ENCODE results near the gene ATP2B3. TPM values are rescaled to one million over a fixed set of nuclear protein-coding genes. Genes with fewer than 3 reads are reported as not detected.

The ATP2B3 gene
- total RNA-seq, 1 donor from 2014 or later, result not detected

DNA sequence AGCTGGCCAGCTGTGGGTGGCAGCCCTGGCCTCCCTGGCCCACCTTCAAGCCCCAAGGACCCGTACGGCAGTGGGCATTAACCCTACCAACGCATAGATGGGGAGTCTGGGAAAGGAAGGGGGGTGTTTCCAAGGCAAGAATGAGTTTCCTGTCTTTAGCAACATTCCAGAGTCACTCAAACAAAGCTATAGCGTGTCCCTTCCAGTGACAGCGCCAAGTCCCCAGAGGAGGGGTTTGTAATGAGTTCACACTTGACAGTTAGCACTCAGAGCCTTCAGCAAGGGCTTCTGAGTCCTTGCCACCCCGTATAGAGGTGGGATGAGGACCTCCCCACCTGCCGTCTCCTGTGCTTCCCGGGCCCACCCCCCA is 20.9 kb upstream of the ATP2B3 start:
- ChIA-PET CTCF (no interaction called here), POLR2A (no interaction called here)
- Mint-ChIP-seq H3K9me3 (no peaks in the 10 kb centered on the region), H3K4me3 (no peak overlapping the region), H3K27me3 (no peaks in the 10 kb centered on the region), H3K4me1 (no peaks in the 10 kb centered on the region), H3K36me3 (ENCODE audit: low read depth) (no peaks in the 10 kb centered on the region), H3K27ac (no peak overlapping the region)
- DNase-seq, result no peak
- intact Hi-C loops (cut with micrococcal nuclease), result no loop called here
- TF ChIP-seq, protein P1, sequence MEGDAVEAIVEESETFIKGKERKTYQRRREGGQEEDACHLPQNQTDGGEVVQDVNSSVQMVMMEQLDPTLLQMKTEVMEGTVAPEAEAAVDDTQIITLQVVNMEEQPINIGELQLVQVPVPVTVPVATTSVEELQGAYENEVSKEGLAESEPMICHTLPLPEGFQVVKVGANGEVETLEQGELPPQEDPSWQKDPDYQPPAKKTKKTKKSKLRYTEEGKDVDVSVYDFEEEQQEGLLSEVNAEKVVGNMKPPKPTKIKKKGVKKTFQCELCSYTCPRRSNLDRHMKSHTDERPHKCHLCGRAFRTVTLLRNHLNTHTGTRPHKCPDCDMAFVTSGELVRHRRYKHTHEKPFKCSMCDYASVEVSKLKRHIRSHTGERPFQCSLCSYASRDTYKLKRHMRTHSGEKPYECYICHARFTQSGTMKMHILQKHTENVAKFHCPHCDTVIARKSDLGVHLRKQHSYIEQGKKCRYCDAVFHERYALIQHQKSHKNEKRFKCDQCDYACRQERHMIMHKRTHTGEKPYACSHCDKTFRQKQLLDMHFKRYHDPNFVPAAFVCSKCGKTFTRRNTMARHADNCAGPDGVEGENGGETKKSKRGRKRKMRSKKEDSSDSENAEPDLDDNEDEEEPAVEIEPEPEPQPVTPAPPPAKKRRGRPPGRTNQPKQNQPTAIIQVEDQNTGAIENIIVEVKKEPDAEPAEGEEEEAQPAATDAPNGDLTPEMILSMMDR (IDR thresholded peaks at IDR 0.05), result no peak
- no peak for ATAC-seq (ENCODE audit: low read depth)

DNA sequence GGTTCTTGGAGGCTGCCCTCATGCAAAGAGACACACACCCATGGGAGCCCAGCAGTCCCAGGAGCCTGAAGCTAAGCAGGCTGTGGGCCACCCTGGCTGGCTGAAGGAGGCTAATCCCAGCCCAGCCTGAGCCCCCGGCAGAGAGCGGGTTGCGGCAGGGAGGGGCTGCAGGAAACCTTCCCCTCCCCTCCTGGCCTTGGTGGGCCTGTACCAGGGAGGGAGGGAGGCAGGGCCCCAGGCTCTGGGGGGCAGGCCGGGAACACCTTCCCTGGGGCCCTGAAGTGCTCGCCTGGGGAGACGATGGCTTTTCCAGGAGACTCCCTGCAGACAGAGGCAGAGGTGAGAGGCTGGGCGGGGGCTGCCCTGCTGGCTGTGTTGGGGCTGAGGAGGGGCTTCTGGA is 19.0 kb upstream of the ATP2B3 start:
- intact Hi-C loops (cut with micrococcal nuclease), result no loop called here
- TF ChIP-seq, protein P1 (IDR thresholded peaks at IDR 0.05), result no peak
- ATAC-seq (ENCODE audit: low read depth) (no peak), DNase-seq (no peak)
- Mint-ChIP-seq H3K27me3 (no peaks in the 10 kb centered on the region), H3K9me3 (no peaks in the 10 kb centered on the region), H3K36me3 (ENCODE audit: low read depth) (no peaks in the 10 kb centered on the region), H3K27ac (no peak overlapping the region), H3K4me1 (no peaks in the 10 kb centered on the region), H3K4me3 (no peak overlapping the region)
- POLR2A ChIA-PET, result no interaction called here
- CTCF ChIA-PET, result no interaction called here

DNA sequence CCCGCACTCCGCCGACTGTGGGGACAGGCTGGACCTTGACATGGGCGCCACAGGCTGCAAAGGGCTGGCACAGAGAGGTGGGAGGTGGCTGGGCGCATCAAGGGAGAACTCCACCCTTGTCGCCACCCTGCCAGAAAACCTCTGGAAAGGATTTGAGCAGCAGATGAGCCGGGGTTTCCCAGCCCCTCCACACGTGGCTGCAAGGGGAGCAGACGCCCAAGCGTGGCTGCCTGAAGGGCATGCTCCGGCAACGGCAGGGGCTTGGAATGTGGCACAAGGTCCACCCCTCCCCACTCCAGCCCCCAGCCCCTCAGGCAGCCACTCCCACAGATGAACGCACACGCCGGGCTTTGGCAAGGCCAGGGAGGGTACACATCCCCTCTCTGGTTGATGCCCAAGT is 18.1 kb upstream of the ATP2B3 start:
- intact Hi-C loops (cut with micrococcal nuclease), result no loop called here
- no peaks in the 10 kb centered on the region for H3K36me3 Mint-ChIP-seq (ENCODE audit: low read depth)
- H3K4me1 Mint-ChIP-seq, result no peaks in the 10 kb centered on the region
- POLR2A ChIA-PET, result no interaction called here
- H3K9me3 Mint-ChIP-seq, result no peaks in the 10 kb centered on the region
- TF ChIP-seq, protein P1 (IDR thresholded peaks at IDR 0.05), result no peak
- DNase-seq, result no peak
- CTCF ChIA-PET, result no interaction called here
- ATAC-seq (ENCODE audit: low read depth), result no peak
- H3K27me3 Mint-ChIP-seq, result no peaks in the 10 kb centered on the region
- no peak overlapping the region for H3K4me3 Mint-ChIP-seq
- H3K27ac Mint-ChIP-seq, result no peak overlapping the region

DNA sequence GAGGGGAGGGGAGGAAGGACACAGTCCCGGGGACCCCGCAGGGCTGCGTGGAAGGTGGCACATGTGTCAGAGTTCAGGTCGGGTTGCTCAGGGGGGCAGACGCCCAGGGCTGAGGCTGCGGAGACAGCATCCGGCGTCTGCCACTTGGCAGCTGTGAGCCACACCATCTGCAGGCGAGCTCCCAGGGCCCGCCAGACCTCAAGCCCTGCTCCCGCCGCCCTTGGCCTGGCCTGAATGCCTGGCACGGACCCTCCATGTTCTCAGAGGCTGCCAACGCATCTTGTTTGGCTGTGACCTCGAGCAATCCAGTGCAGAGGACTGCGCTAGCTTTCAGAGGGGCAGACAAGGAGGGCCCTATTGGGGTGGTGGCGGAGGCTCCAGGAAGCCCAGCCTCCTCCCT is 17.6 kb upstream of the ATP2B3 start:
- H3K4me1 Mint-ChIP-seq, result no peaks in the 10 kb centered on the region
- H3K27ac Mint-ChIP-seq, result no peak overlapping the region
- ATAC-seq (ENCODE audit: low read depth), result no peak
- ChIA-PET POLR2A (no interaction called here), CTCF (no interaction called here)
- H3K9me3 Mint-ChIP-seq, result no peaks in the 10 kb centered on the region
- no peaks in the 10 kb centered on the region for H3K36me3 Mint-ChIP-seq (ENCODE audit: low read depth)
- H3K4me3 Mint-ChIP-seq, result no peak overlapping the region
- DNase-seq, result no peak
- H3K27me3 Mint-ChIP-seq, result no peaks in the 10 kb centered on the region
- intact Hi-C loops (cut with micrococcal nuclease), result no loop called here
- TF ChIP-seq, protein P1 (IDR thresholded peaks at IDR 0.05), result no peak

DNA sequence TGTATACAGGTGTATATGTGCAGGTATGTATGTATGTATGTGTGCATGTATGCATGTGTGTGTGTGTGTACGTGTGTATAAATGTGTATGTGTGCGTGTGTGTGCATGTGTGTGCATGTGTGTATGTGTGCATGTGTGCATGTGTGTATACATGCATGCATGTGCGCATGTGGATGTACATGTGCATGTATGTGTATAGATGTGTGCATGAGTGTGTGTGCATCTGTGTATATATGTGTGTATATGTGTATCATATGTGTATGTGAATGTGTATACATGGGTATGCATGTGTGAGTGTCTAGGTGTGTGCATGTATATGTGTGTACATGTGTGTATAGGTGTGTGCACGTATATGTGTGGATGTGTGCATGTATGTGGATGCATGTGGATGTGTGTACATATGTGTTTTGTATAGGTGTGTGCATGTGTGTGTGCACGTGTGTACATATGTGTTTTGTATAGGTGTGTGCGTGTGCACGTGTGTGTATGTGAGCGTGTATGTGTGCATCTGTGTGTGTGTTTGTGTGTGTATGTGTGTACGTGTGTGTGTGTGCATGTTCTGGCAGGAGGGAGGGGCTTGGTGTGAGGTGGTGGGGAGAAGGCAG is 16.7 kb upstream of the ATP2B3 start:
- Mint-ChIP-seq H3K27me3 (no peaks in the 10 kb centered on the region), H3K36me3 (ENCODE audit: low read depth) (no peaks in the 10 kb centered on the region), H3K4me1 (no peaks in the 10 kb centered on the region), H3K4me3 (no peak overlapping the region), H3K9me3 (no peaks in the 10 kb centered on the region), H3K27ac (no peak overlapping the region)
- no peak for ATAC-seq (ENCODE audit: low read depth)
- POLR2A ChIA-PET, result no interaction called here
- intact Hi-C loops (cut with micrococcal nuclease), result no loop called here
- CTCF ChIA-PET, result no interaction called here
- DNase-seq, result no peak
- TF ChIP-seq, protein P1 (IDR thresholded peaks at IDR 0.05), result no peak

Measured in activated B cell treated with CpG ODN at 0.5 μM for 24 hours (primary cell).